VCaP (cell line): ENCODE measurements around the gene CYTH1.

ENCODE experiments used
- H3K27ac ChIP-seq: fragments of 450-650 bp; 2 replicates; pipeline ENCODE4 v1.5.1; 2017
- CTCF ChIP-seq: fragments of 450-650 bp; conservative IDR thresholded peaks from 2 replicates; pipeline ENCODE4 v1.5.1; 2017; ENCODE audit warnings: mild to moderate bottlenecking, moderate library complexity

CYTH1 gene

DNA sequence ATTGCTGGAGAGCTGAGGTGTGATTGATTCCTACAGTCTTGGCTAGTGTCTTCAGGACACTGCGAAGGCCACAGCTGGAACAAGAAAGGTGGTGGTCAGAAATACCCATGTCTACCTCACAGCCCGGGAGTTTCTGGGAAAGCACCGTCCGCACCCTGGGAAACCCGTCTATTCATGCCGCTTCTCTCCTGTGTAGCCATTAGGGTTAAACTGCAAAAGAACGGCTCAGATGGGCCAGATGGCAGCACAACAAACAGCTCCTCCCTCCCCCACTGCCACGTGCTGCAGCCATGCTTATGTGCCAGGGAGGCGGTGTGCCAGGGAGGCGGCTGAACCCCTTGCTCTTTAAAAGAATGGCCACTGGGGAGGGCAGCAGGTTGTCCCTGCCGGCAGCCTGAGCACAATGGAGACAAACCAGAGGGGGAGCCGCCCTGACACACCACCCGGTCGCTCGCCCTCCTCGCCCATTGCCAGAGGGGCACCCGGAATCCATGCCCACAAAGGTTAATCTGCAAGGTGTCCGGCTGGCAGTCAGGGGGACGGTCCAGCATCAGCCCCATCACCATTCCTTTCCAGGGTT, 65.2 kb downstream of the CYTH1 start:
- H3K27ac ChIP-seq: peak overlapping the region; percentile 100
- TF ChIP-seq CTCF: no peak

GRCh38 chr17:78716292-78716691, 65.8 kb downstream of the CYTH1 start:
- peak overlapping the region; percentile 100 for H3K27ac ChIP-seq
- TF ChIP-seq CTCF: no peak

DNA sequence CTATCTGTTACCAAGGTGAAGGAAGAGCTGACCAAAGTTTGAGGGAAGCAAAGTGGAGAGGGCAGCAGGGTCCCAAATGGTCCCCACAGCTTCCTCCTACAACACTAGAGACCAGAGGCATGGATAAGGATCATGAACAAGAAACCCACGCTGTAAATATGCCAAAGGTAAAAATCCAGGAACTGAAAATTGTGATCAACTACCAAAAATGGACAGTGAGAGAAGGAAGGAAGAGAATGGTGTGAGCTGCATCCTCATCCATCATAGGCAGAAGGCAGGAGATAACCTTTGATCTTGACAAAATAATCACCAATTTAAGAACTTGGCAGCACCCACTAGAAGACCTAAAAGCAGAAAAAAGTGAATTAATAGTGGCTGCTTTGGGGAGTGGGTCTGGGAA, 66.2 kb downstream of the CYTH1 start:
- H3K27ac ChIP-seq: peak overlapping the region; percentile 100
- TF ChIP-seq CTCF: no peak

- no peak for TF ChIP-seq CTCF
- peak overlapping the region; percentile 100 for H3K27ac ChIP-seq
These were observed 66.9 kb downstream of the CYTH1 start for GRCh38 chr17:78715000-78715771.

DNA sequence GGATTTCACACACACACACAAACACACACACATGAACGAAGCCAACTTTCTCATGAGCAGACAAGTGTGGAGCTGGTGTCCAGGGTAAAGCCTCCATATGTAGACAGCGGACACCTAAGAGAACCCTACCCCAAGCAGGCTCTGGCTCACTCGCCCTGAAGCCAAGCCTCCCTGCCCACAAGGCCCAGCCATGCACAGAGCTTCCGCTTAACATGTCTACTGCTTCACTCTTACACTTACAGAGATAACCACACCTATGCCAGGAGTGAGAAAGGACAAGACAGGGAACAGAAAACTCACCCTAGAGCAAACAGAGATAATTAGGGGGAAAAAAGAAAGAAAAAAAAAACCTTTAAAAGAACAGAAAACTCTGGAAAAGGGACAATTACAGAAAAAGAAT, 67.5 kb downstream of the CYTH1 start:
- peak overlapping the region; percentile 100 for H3K27ac ChIP-seq
- no peak for TF ChIP-seq CTCF

- no peak overlapping the region for H3K27ac ChIP-seq
- no peak for TF ChIP-seq CTCF
These were observed 70.0 kb downstream of the CYTH1 start for GRCh38 chr17:78712043-78712442.

DNA sequence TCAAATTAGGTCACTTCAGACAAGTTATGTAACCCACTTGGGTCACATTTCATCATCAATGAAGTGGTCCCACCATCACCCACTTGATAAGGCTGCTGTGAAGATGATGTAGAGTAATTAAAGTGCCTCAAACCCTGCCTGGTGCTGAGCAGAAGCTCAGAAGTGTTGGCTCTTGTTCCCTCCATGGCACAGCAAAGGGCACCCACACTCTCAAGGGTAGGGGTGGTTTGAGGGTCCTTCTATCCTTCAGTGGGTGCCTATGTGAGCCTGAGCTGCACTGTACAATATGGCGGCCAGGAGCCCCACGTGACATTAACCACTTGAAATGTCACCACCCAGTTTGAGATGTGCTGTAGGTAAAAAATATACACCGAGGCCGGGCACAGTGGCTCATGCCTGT, 71.5 kb downstream of the CYTH1 start:
- no peak overlapping the region for H3K27ac ChIP-seq
- TF ChIP-seq CTCF: no peak
